Measurements from ENCODE around the gene ERN1. TPM values are rescaled to one million over a fixed set of nuclear protein-coding genes. Genes with fewer than 3 reads are reported as not detected.

The ERN1 gene
- total RNA-seq, 1 donor = 12.7 TPM

DNA sequence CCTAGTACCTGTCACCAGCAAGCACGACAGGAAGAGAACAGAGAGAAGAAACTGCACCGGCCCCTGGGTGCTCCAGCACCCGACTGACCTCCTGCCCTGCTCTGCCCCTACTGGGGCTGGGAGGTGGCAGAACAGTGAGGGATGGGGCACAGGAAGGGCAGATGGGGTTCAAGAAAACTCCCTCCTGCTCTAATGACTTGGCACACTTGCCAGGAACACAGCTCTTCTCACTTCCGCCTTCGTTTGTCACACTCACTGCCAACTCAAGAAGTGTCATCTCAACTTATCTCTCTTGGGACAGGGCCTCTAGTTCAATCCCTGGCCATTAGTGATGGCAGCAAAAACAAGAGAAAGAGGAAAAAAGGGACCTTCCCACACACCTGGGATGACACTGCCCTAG, 66.9 kb downstream of the ERN1 start:
- Histone ChIP-seq H3K79me2 (ENCODE audit: insufficient read depth, low read length) (no peaks in the 10 kb centered on the region), H3K27me3 (ENCODE audit: insufficient read depth, low read length) (no peaks in the 10 kb centered on the region), H3K4me1 (ENCODE audit: insufficient read depth, low read length) (no peaks in the 10 kb centered on the region), H3K4me3 (ENCODE audit: insufficient read depth, low read length) (no peak overlapping the region), H3K4me2 (ENCODE audit: insufficient read depth, low read length) (no peak overlapping the region), H3K9me3 (ENCODE audit: low read depth, low read length) (no peaks in the 10 kb centered on the region), H4K20me1 (ENCODE audit: insufficient read depth, low read length) (no peaks in the 10 kb centered on the region), H2AFZ (ENCODE audit: low read length) (no peak overlapping the region), H3K27ac (ENCODE audit: low read depth, low read length) (no peak overlapping the region), H3K36me3 (ENCODE audit: insufficient read depth, low read length) (peaks cover 33% of the 10 kb centered on the region)
- TF ChIP-seq, protein P1, sequence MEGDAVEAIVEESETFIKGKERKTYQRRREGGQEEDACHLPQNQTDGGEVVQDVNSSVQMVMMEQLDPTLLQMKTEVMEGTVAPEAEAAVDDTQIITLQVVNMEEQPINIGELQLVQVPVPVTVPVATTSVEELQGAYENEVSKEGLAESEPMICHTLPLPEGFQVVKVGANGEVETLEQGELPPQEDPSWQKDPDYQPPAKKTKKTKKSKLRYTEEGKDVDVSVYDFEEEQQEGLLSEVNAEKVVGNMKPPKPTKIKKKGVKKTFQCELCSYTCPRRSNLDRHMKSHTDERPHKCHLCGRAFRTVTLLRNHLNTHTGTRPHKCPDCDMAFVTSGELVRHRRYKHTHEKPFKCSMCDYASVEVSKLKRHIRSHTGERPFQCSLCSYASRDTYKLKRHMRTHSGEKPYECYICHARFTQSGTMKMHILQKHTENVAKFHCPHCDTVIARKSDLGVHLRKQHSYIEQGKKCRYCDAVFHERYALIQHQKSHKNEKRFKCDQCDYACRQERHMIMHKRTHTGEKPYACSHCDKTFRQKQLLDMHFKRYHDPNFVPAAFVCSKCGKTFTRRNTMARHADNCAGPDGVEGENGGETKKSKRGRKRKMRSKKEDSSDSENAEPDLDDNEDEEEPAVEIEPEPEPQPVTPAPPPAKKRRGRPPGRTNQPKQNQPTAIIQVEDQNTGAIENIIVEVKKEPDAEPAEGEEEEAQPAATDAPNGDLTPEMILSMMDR (IDR thresholded peaks at IDR 0.05; ENCODE audit: extremely low read depth, low read depth, low read length) = no peak
- DNase-seq (ENCODE audit: insufficient read length, low spot score, missing footprints) = peak; percentile 29

DNA sequence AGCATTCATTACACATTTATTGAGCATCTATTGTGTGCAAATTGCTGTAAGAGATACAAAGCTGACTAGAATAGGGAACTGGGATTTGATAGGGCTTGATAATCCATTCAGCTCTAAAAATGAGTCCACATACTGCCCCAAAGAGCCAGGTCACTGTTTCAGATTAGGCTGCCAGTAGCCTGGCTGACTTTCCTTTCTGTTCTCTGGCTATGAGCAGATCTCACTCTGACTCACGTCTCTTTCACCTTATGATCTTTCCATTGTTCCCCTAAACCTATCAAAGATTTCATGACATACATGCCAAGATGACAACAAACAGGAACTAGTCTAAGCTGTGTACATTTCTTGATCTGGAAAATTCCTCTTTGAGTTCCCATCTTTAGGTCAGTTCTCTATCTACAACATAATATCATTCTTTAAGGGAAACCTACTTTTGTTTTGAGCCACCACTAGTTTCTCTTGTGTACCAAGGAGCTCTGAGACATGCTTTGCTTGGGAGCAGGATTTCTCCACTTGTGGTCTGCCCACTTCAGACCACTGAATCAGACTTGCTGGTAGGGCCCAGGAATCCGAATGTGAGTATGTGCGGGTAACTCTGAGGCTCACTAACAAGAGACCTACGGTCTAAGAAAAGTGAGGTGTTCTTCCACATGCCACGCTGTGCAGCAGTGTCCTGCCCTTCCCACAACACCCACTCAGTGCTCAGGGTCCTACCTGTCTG, 68.6 kb downstream of the ERN1 start:
- Histone ChIP-seq H4K20me1 (ENCODE audit: insufficient read depth, low read length) (no peaks in the 10 kb centered on the region), H3K27ac (ENCODE audit: low read depth, low read length) (no peak overlapping the region), H3K9me3 (ENCODE audit: low read depth, low read length) (no peaks in the 10 kb centered on the region), H3K4me3 (ENCODE audit: insufficient read depth, low read length) (no peak overlapping the region), H3K4me2 (ENCODE audit: insufficient read depth, low read length) (no peak overlapping the region), H3K36me3 (ENCODE audit: insufficient read depth, low read length) (peaks cover 41% of the 10 kb centered on the region), H2AFZ (ENCODE audit: low read length) (no peak overlapping the region), H3K79me2 (ENCODE audit: insufficient read depth, low read length) (no peaks in the 10 kb centered on the region), H3K27me3 (ENCODE audit: insufficient read depth, low read length) (no peaks in the 10 kb centered on the region), H3K4me1 (ENCODE audit: insufficient read depth, low read length) (no peaks in the 10 kb centered on the region)
- TF ChIP-seq, protein P1 (IDR thresholded peaks at IDR 0.05; ENCODE audit: extremely low read depth, low read depth, low read length) = no peak
- DNase-seq (ENCODE audit: insufficient read length, low spot score, missing footprints) = peak; percentile 66

DNA sequence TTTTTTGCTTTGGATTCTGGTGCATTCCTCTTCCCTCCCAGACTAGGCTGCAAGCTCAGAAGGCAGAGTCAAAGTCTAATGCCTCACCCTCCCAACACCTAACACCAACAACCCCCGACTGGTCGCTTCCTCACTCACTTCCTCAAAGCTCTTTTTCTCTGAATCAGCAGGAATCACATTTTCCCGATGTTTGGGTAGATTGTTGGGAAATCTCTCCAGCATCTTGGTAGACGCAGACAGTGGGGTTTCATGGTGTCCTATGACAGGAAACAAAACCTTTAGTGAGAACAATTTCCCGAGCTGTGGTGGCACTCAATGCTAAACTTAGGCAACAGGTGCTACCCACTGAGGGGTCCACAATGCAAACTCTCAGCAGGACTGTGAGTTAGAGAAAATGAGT, 69.6 kb downstream of the ERN1 start:
- Histone ChIP-seq H3K4me2 (ENCODE audit: insufficient read depth, low read length) (no peak overlapping the region), H3K79me2 (ENCODE audit: insufficient read depth, low read length) (no peaks in the 10 kb centered on the region), H2AFZ (ENCODE audit: low read length) (no peak overlapping the region), H3K27me3 (ENCODE audit: insufficient read depth, low read length) (no peaks in the 10 kb centered on the region), H3K9me3 (ENCODE audit: low read depth, low read length) (no peaks in the 10 kb centered on the region), H3K27ac (ENCODE audit: low read depth, low read length) (no peak overlapping the region), H4K20me1 (ENCODE audit: insufficient read depth, low read length) (no peaks in the 10 kb centered on the region), H3K4me3 (ENCODE audit: insufficient read depth, low read length) (no peak overlapping the region), H3K4me1 (ENCODE audit: insufficient read depth, low read length) (no peaks in the 10 kb centered on the region), H3K36me3 (ENCODE audit: insufficient read depth, low read length) (peaks cover 46% of the 10 kb centered on the region)
- peak; percentile 81 for DNase-seq (ENCODE audit: insufficient read length, low spot score, missing footprints)
- TF ChIP-seq, protein P1 (IDR thresholded peaks at IDR 0.05; ENCODE audit: extremely low read depth, low read depth, low read length) = no peak

DNA sequence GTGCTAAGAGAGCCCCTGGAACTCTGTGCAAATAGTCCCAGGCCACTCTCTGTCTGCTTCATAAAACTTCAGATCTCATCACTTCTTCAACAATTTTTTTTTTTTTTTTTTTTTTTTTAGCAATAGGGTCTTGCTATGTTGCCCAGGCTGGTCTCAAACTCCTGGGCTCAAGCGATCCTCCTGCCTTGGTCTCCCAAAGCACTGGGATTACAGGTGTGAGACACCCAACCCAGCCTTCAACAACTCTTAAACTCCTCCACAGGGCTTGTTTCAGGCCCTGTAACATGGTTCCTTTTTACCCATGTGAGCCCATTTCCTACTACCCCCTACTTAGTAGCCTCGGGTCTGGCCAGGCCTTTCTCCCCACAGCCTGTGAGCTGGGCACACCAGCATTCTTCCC, 70.2 kb downstream of the ERN1 start:
- Histone ChIP-seq H2AFZ (ENCODE audit: low read length) (no peak overlapping the region), H3K4me1 (ENCODE audit: insufficient read depth, low read length) (no peaks in the 10 kb centered on the region), H3K36me3 (ENCODE audit: insufficient read depth, low read length) (peaks cover 46% of the 10 kb centered on the region), H3K9me3 (ENCODE audit: low read depth, low read length) (no peaks in the 10 kb centered on the region), H3K79me2 (ENCODE audit: insufficient read depth, low read length) (no peaks in the 10 kb centered on the region), H3K4me2 (ENCODE audit: insufficient read depth, low read length) (no peak overlapping the region), H3K27ac (ENCODE audit: low read depth, low read length) (no peak overlapping the region), H3K27me3 (ENCODE audit: insufficient read depth, low read length) (no peaks in the 10 kb centered on the region), H3K4me3 (ENCODE audit: insufficient read depth, low read length) (no peak overlapping the region), H4K20me1 (ENCODE audit: insufficient read depth, low read length) (no peaks in the 10 kb centered on the region)
- peak; percentile 27 for DNase-seq (ENCODE audit: insufficient read length, low spot score, missing footprints)
- TF ChIP-seq, protein P1 (IDR thresholded peaks at IDR 0.05; ENCODE audit: extremely low read depth, low read depth, low read length) = no peak
